ENCODE results near the gene TAB2. TPM values are rescaled to one million over a fixed set of nuclear protein-coding genes. Genes with fewer than 3 reads are reported as not detected.

Gene TAB2
- total RNA-seq, 1 experiment from 2014 or later = 14.7 TPM

DNA sequence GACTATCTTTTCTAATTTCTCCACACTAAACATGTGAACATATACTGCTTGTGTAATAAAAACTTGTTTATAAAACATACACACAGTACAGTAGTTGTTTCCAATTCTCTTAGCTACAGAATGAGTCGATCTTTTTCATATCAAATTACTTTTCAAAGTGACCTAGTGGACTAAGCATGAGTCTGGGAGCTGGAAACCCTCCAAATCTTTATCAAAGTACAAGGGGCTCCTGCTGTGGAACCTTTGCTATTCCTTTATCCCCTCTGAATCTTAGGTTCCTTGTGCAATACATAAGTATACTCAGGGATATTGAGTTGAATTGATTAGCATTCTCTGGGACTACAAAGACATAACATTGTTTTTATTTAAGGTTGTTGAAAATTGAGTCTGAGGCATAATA is 48.7 kb upstream of the TAB2 start:
- Histone ChIP-seq H3K9me2 (replicated peaks; ENCODE audit: low read length) (no peaks in the 10 kb centered on the region), H3F3A (ENCODE audit: low read length, unreplicated experiment) (no peaks in the 10 kb centered on the region), H3K79me2 (ENCODE audit: low read length) (no peaks in the 10 kb centered on the region), H3K9me3 (ENCODE audit: low read length) (no peaks in the 10 kb centered on the region), H3K4me3 (ENCODE audit: low read length) (no peak overlapping the region), H2AFZ (ENCODE audit: low read length) (no peak overlapping the region), H3K4me2 (ENCODE audit: low read length) (no peak overlapping the region), H3K4me1 (ENCODE audit: insufficient read depth, low read length) (no peaks in the 10 kb centered on the region), H3K36me3 (ENCODE audit: low read depth, low read length) (no peaks in the 10 kb centered on the region), H4K20me1 (ENCODE audit: low read length) (no peaks in the 10 kb centered on the region), H3K27ac (ENCODE audit: low read length) (no peak overlapping the region), H3K27me3 (ENCODE audit: low read length) (no peaks in the 10 kb centered on the region), H3K9ac (ENCODE audit: low read length) (no peak overlapping the region)
- intact Hi-C loops (cut with micrococcal nuclease) = no loop called here
- TF ChIP-seq, protein P1, sequence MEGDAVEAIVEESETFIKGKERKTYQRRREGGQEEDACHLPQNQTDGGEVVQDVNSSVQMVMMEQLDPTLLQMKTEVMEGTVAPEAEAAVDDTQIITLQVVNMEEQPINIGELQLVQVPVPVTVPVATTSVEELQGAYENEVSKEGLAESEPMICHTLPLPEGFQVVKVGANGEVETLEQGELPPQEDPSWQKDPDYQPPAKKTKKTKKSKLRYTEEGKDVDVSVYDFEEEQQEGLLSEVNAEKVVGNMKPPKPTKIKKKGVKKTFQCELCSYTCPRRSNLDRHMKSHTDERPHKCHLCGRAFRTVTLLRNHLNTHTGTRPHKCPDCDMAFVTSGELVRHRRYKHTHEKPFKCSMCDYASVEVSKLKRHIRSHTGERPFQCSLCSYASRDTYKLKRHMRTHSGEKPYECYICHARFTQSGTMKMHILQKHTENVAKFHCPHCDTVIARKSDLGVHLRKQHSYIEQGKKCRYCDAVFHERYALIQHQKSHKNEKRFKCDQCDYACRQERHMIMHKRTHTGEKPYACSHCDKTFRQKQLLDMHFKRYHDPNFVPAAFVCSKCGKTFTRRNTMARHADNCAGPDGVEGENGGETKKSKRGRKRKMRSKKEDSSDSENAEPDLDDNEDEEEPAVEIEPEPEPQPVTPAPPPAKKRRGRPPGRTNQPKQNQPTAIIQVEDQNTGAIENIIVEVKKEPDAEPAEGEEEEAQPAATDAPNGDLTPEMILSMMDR (conservative IDR thresholded peaks at IDR 0.05; ENCODE audit: low read depth, low read length) = no peak
- TF ChIP-seq EZH2phosphoT487 (IDR thresholded peaks at IDR 0.05; ENCODE audit: borderline replicate concordance, low read length) (no peak), EZH2 (IDR thresholded peaks at IDR 0.05; ENCODE audit: low read length, unreplicated experiment) (no peak)
- BruUV-seq (replicated peaks) = no TSS peak
- ChIA-PET POLR2A (ENCODE audit: unreplicated experiment) (interaction anchor here (0.5 kb wide), 1 partner anchor 18 kb away, joined by 3 read pairs; no protein-coding TSS in a partner anchor), CTCF (no interaction called here)
- ATAC-seq (no peak), DNase-seq (peak; percentile 22)

DNA sequence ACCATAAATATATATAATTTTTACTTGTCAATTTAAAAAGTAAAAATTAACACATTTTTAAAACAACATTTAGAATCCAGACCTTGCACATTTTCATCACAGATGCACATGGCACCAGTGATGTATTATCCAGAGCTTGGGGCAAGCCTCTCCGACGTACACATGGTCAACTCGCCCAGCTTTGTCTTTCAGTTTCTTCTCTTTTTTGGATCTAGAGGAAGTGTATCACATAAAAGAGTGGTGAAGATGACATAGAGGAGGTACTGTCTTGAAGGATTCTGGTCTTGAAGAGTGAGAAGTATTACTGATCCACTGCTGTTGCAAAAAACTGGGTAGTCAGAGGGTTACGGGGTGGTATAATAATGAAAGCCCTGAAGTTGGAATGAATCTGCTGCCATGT is 46.9 kb upstream of the TAB2 start:
- no peak overlapping the region for H3K9ac ChIP-seq (ENCODE audit: low read length)
- H3K9me3 ChIP-seq (ENCODE audit: low read length) = no peaks in the 10 kb centered on the region
- H3F3A ChIP-seq (ENCODE audit: low read length, unreplicated experiment) = no peaks in the 10 kb centered on the region
- no peaks in the 10 kb centered on the region for H3K79me2 ChIP-seq (ENCODE audit: low read length)
- TF ChIP-seq EZH2phosphoT487 (IDR thresholded peaks at IDR 0.05; ENCODE audit: borderline replicate concordance, low read length) (no peak), EZH2 (IDR thresholded peaks at IDR 0.05; ENCODE audit: low read length, unreplicated experiment) (no peak)
- TF ChIP-seq, protein P1 (conservative IDR thresholded peaks at IDR 0.05; ENCODE audit: low read depth, low read length) = no peak
- CTCF ChIA-PET = no interaction called here
- no peak overlapping the region for H3K4me2 ChIP-seq (ENCODE audit: low read length)
- H2AFZ ChIP-seq (ENCODE audit: low read length) = no peak overlapping the region
- H3K36me3 ChIP-seq (ENCODE audit: low read depth, low read length) = no peaks in the 10 kb centered on the region
- H3K4me3 ChIP-seq (ENCODE audit: low read length) = no peak overlapping the region
- no TSS peak for BruUV-seq (replicated peaks)
- DNase-seq (no peak), ATAC-seq (no peak)
- POLR2A ChIA-PET (ENCODE audit: unreplicated experiment) = no interaction called here
- H3K4me1 ChIP-seq (ENCODE audit: insufficient read depth, low read length) = no peaks in the 10 kb centered on the region
- no peak overlapping the region for H3K27ac ChIP-seq (ENCODE audit: low read length)
- intact Hi-C loops (cut with micrococcal nuclease) = no loop called here
- no peaks in the 10 kb centered on the region for H3K9me2 ChIP-seq (replicated peaks; ENCODE audit: low read length)
- H4K20me1 ChIP-seq (ENCODE audit: low read length) = no peaks in the 10 kb centered on the region
- H3K27me3 ChIP-seq (ENCODE audit: low read length) = no peaks in the 10 kb centered on the region

DNA sequence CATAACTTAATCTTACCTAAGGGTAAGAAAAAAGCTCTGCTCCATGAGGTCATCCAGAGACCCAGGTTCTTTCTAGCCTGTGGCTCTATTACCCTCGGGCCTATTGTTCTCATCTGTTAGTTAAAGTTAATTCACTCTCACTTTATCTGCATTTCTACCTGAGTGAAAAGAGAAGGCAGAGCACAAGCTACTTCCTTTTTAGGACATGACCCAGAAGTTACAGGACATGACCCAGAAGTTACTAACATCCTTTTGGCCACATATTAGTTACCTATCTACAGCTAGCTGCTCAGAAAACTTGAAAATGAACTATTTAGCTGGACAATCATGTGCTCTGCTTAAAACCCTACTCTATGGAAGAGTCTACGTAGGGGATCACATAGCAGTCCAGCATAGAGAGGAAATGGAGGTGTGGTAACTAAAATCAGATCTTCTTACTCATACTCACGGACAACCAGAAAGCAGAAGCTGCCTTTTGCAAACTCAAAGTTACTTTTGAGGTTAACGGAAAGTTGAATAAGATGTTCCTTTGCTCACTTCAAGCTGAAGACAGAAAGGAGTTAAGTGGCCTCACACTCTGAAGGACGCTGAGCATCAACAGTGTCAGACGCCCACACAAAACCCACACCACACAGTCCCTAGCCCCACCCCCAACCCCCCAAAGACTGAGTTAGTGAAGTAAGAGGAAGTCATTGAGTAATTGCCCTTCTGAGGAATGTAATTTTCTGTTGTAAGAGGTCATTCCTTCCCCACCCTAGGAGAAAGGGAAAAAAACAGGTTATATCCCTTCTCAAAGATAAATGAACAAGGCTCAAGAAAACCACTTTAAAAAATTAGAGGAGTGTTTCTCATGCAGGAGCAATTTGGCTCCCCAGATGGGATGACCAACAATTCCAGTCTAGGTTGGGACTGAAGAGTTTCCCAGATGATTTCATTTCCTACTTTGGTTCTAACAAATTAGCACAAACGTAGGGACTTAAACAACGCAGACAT is 45.9 kb upstream of the TAB2 start:
- TF ChIP-seq EZH2 (IDR thresholded peaks at IDR 0.05; ENCODE audit: low read length, unreplicated experiment) = no peak
- no peak for TF ChIP-seq EZH2phosphoT487 (IDR thresholded peaks at IDR 0.05; ENCODE audit: borderline replicate concordance, low read length)
- TF ChIP-seq, protein P1 (conservative IDR thresholded peaks at IDR 0.05; ENCODE audit: low read depth, low read length) = no peak
- H3K79me2 ChIP-seq (ENCODE audit: low read length) = no peaks in the 10 kb centered on the region
- BruUV-seq (replicated peaks) = no TSS peak
- H4K20me1 ChIP-seq (ENCODE audit: low read length) = no peaks in the 10 kb centered on the region
- H3K4me2 ChIP-seq (ENCODE audit: low read length) = no peak overlapping the region
- H3K9ac ChIP-seq (ENCODE audit: low read length) = no peak overlapping the region
- no peak overlapping the region for H2AFZ ChIP-seq (ENCODE audit: low read length)
- no peaks in the 10 kb centered on the region for H3K4me1 ChIP-seq (ENCODE audit: insufficient read depth, low read length)
- no peaks in the 10 kb centered on the region for H3K9me3 ChIP-seq (ENCODE audit: low read length)
- DNase-seq (no peak), ATAC-seq (no peak)
- no peaks in the 10 kb centered on the region for H3K36me3 ChIP-seq (ENCODE audit: low read depth, low read length)
- no peaks in the 10 kb centered on the region for H3K9me2 ChIP-seq (replicated peaks; ENCODE audit: low read length)
- H3K4me3 ChIP-seq (ENCODE audit: low read length) = no peak overlapping the region
- H3K27me3 ChIP-seq (ENCODE audit: low read length) = no peaks in the 10 kb centered on the region
- ChIA-PET CTCF (no interaction called here), POLR2A (ENCODE audit: unreplicated experiment) (no interaction called here)
- H3F3A ChIP-seq (ENCODE audit: low read length, unreplicated experiment) = no peaks in the 10 kb centered on the region
- intact Hi-C loops (cut with micrococcal nuclease) = no loop called here
- H3K27ac ChIP-seq (ENCODE audit: low read length) = no peak overlapping the region
